GM19240 (cell line): Measurements from ENCODE around the gene GPR17.
A peak's percentile ranks its signal among the peaks of the same experiment; 100 is the strongest.

Experiments used
- DNase-seq: peaks from one replicate; pipeline ENCODE4 v3.0.0; 2011; ENCODE audit warnings: low spot score; ENCODE audit not compliant: insufficient read length

The GPR17 gene

GRCh38 chr2:127685410-127686080 is 39.6 kb downstream of the GPR17 start:
- no peak for DNase-seq

GRCh38 chr2:127688405-127688804 is 42.5 kb downstream of the GPR17 start:
- no peak for DNase-seq

GRCh38 chr2:127690696-127691095 is 44.7 kb downstream of the GPR17 start:
- no peak for DNase-seq

- DNase-seq, result no peak
Observed at GRCh38 chr2:127694986-127695385, 49.0 kb downstream of the GPR17 start.

GRCh38 chr2:127695491-127696472 is 49.8 kb downstream of the GPR17 start:
- DNase-seq, result no peak

GRCh38 chr2:127697482-127698180 is 51.7 kb downstream of the GPR17 start:
- no peak for DNase-seq

GRCh38 chr2:127698553-127699355 is 52.8 kb downstream of the GPR17 start:
- no peak for DNase-seq

GRCh38 chr2:127700527-127701192 is 54.7 kb downstream of the GPR17 start:
- DNase-seq, result peak; percentile 95

- DNase-seq, result peak; percentile 95
Observed at GRCh38 chr2:127701193-127701650, 55.3 kb downstream of the GPR17 start, which contains the start of gene SFT2D3. SFT2D3 (plus strand) TSS chr2:127701497; CDS start chr2:127701529, 32 bp downstream.

GRCh38 chr2:127701651-127702394 is 55.9 kb downstream of the GPR17 start:
- DNase-seq, result peak; percentile 68
